GM12878 (cell line): ENCODE measurements around the gene ATP5PO. TPM values are rescaled to one million over a fixed set of nuclear protein-coding genes. Genes with fewer than 3 reads are reported as not detected.

Experiments
- ATAC-seq: fragments of 200-7000 bp; cut with Tn5 transposase; 3 replicates; pipeline ENCODE4 v1.9.1; 2020; ENCODE audit warnings: mild to moderate bottlenecking, moderate library complexity
- BruUV-seq: library from RNA; stranded (reverse); fragments of 400-500 nt; replicated peaks from 2 replicates; lab custom pipeline; 2021; lab: Mats Ljungman, UMichigan
- CTCF ChIA-PET: fragments of 300-600 bp; sonication (Branson Sonifier 250); formaldehyde crosslinking; extraction: SDS; loops from one replicate; lab custom pipeline; 2021; ENCODE audit warnings: inconsistent platforms; lab: Yijun Ruan, JAX
- POLR2A ChIA-PET: fragments of 350-600 bp; formaldehyde crosslinking; extraction: SDS; loops from one replicate; lab custom pipeline; 2021; ENCODE audit warnings: inconsistent platforms; lab: Charles Lee
- RAD21 ChIA-PET: fragments of 300-600 bp; sonication (Branson Sonifier 250); formaldehyde crosslinking; loops from one replicate; lab custom pipeline; 2023; ENCODE audit warnings: antibody characterized with exemption; ENCODE audit not compliant: unreplicated experiment; lab: Charles Lee
- SMC1A ChIA-PET: fragments of 300-600 bp; sonication (Branson Sonifier 250); formaldehyde crosslinking; loops from one replicate; lab custom pipeline; 2023; ENCODE audit not compliant: unreplicated experiment, uncharacterized antibody; lab: Charles Lee
- DNase-seq: peaks from one replicate; pipeline ENCODE4 v3.0.0-alpha.2; 2011; ENCODE audit warnings: low read depth, low spot score
- FAIRE-seq: peaks from 3 replicates; lab custom pipeline; 2011; peaks lifted over from hg19 to GRCh38; lab: Jason Lieb, UNC
- H2AFZ ChIP-seq: 2 replicates; pipeline ENCODE4 v1.6.0; 2011; ENCODE audit warnings: low read depth, low read length, control low read depth; ENCODE audit not compliant: control insufficient read depth
- H3K27ac ChIP-seq: 2 replicates; pipeline ENCODE4 v1.5.1; 2011; ENCODE audit warnings: control low read depth; ENCODE audit not compliant: control insufficient read depth, insufficient read depth
- H3K27me3 ChIP-seq, 2 experiments: replicated peaks in 1 of 2; 2 replicates each; pipeline versions ENCODE4 v1.6.0 to v1.6.1; 2011; ENCODE audit warnings: low read length in 1 of 2; ENCODE audit not compliant: control insufficient read depth in 2 of 2, insufficient read depth in 2 of 2
- H3K36me3 ChIP-seq, 2 experiments: 2 replicates each; pipeline ENCODE4 v1.5.1; 2011; ENCODE audit warnings: low read length in 1 of 2; ENCODE audit not compliant: control insufficient read depth in 2 of 2, insufficient read depth in 2 of 2
- H3K4me1 ChIP-seq: 2 replicates; pipeline ENCODE4 v1.6.1; 2011; ENCODE audit warnings: mild to moderate bottlenecking, low read length, moderate library complexity, mixed read lengths; ENCODE audit not compliant: control insufficient read depth, insufficient read depth
- H3K4me2 ChIP-seq: 2 replicates; pipeline ENCODE4 v1.6.0; 2011; ENCODE audit warnings: control low read depth; ENCODE audit not compliant: control insufficient read depth, insufficient read depth
- H3K4me3 ChIP-seq: fragments of 200-600 bp; sonication (generic); 2 replicates; pipeline ENCODE4 v1.5.1; 2016
- H3K79me2 ChIP-seq: 2 replicates; pipeline ENCODE4 v1.6.0; 2011; ENCODE audit warnings: low read length; ENCODE audit not compliant: control insufficient read depth, insufficient read depth
- H3K9ac ChIP-seq: 2 replicates; pipeline ENCODE4 v1.8.0; 2011; ENCODE audit warnings: low read length, control low read depth, mixed read lengths; ENCODE audit not compliant: control insufficient read depth, insufficient read depth
- H3K9me3 ChIP-seq: replicated peaks from 3 replicates; pipeline ENCODE4 v1.5.1; 2011; ENCODE audit warnings: mild to moderate bottlenecking, low read length; ENCODE audit not compliant: control insufficient read depth, insufficient read depth
- H4K20me1 ChIP-seq: 2 replicates; pipeline ENCODE4 v1.6.0; 2011; ENCODE audit not compliant: control insufficient read depth, insufficient read depth
- ESRRA ChIP-seq: IDR thresholded peaks from 2 replicates; pipeline ENCODE4 v1.6.1; 2012; ENCODE audit warnings: mild to moderate bottlenecking, low read length, improper control_type of control experiment
- FOS ChIP-seq: IDR thresholded peaks from 3 replicates; pipeline ENCODE4 v1.6.1; 2011; ENCODE audit warnings: borderline replicate concordance; ENCODE audit not compliant: insufficient read length; ENCODE audit errors: extremely low read depth
- HDAC6 ChIP-seq: fragments of 200-600 bp; sonication (generic); IDR thresholded peaks from one replicate; pipeline ENCODE4 v1.8.0; 2017; ENCODE audit warnings: antibody characterized with exemption; ENCODE audit not compliant: unreplicated experiment
- MEF2B ChIP-seq: fragments of 450-650 bp; IDR thresholded peaks from 2 replicates; pipeline ENCODE4 v1.6.1; 2018; ENCODE audit warnings: mild to moderate bottlenecking, moderate library complexity; ENCODE audit not compliant: partially characterized antibody, poor library complexity, severe bottlenecking
- MYC ChIP-seq: IDR thresholded peaks from 2 replicates; pipeline ENCODE4 v1.6.1; 2011; ENCODE audit warnings: mild to moderate bottlenecking, low read length, moderate library complexity, inconsistent platforms; ENCODE audit not compliant: insufficient read depth, insufficient replicate concordance, insufficient read length, severe bottlenecking
- NR2C2 ChIP-seq: IDR thresholded peaks from 2 replicates; pipeline ENCODE4 v1.6.1; 2011; ENCODE audit warnings: borderline replicate concordance, low read depth; ENCODE audit not compliant: control insufficient read depth, insufficient read length
- RBBP5 ChIP-seq: fragments of 200-600 bp; sonication (generic); conservative IDR thresholded peaks from 2 replicates; pipeline ENCODE4 v1.6.1; 2016
- SMC3 ChIP-seq: IDR thresholded peaks from 2 replicates; pipeline ENCODE4 v1.6.1; 2011; ENCODE audit warnings: low read length, improper control_type of control experiment, borderline replicate concordance
- SP1 ChIP-seq: IDR thresholded peaks from one replicate; pipeline ENCODE4 v1.6.1; 2011; ENCODE audit warnings: low read depth, low read length
- SRF ChIP-seq, 2 experiments: IDR thresholded peaks; 2 replicates each; pipeline ENCODE4 v1.6.1; 2011; ENCODE audit warnings: low read depth in 2 of 2, low read length in 2 of 2, mild to moderate bottlenecking in 1 of 2, moderate library complexity in 1 of 2
- TAF1 ChIP-seq: IDR thresholded peaks from 2 replicates; pipeline ENCODE4 v1.6.1; 2011; ENCODE audit warnings: mild to moderate bottlenecking, low read depth, low read length, borderline replicate concordance
- TCF12 ChIP-seq: IDR thresholded peaks from 2 replicates; pipeline ENCODE4 v1.6.1; 2011; ENCODE audit warnings: low read depth, mild to moderate bottlenecking, low read length
- WRNIP1 ChIP-seq: IDR thresholded peaks from 2 replicates; pipeline ENCODE4 v1.6.1; 2011; ENCODE audit warnings: low read depth, low read length, improper control_type of control experiment, borderline replicate concordance
- WGBS: methylation state at CpG from one replicate; pipeline ENCODE4 v1.1.6; 2016; ENCODE audit warnings: low lambda C conversion rate; ENCODE audit not compliant: insufficient replicate concordance, insufficient coverage; ENCODE audit errors: missing lambda C conversion rate; 5-methylcytosine and 5-hydroxymethylcytosine counted together
- in situ Hi-C: fragments of 300-500 bp; cut with MboI; formaldehyde crosslinking; loops from 9 replicates; pipeline ENCODE4 v1.14.3; 2018; ENCODE audit warnings: mixed read lengths
- intact Hi-C: fragments of 100-400 bp; cut with micrococcal nuclease; formaldehyde crosslinking; loops from one replicate; pipeline ENCODE4 v1.14.2; 2022; ENCODE audit not compliant: unreplicated experiment
- polyA plus RNA-seq, 11 experiments: library from polyadenylated mRNA; depleted of rRNA in 4 of 11; unstranded in 6 of 11; stranded (reverse) in 5 of 11; fragments of >200 nt; fragmentation: Nextera tagmentation in 4 of 11; fragmentation: Illumina TruSeq in 1 of 11; extraction: Ambion mirVana in 4 of 11; extraction: Trizol in 1 of 11; gene quantifications; 1 replicate in 1 of 11; 2 replicates in 10 of 11; pipeline versions ENCODE4 v1.2.1 to v1.2.3, GENCODE V29; 2011 to 2016; ENCODE audit warnings: inconsistent platforms in 2 of 11, missing spikeins in 2 of 11, low read depth in 1 of 11
- total RNA-seq, 4 experiments: library from RNA; depleted of rRNA in 3 of 4; stranded (reverse); fragments of >200 nt in 3 of 4; fragmentation: Illumina TruSeq in 1 of 4; extraction: Trizol in 1 of 4; gene quantifications; 2 replicates each; pipeline versions ENCODE4 v1.2.1 to v1.2.3, GENCODE V29; 2013 to 2021
- TF ChIP-seq, protein P1 (sequence below): fragments of 150-350 bp; IDR thresholded peaks from 2 replicates; pipeline ENCODE4 v1.6.1; 2016; ENCODE audit warnings: low read depth, low read length

The ATP5PO gene
- total and polyA plus RNA-seq, 10 of the 15 experiments (the other 5 are each of a cell fraction or from before 2014, with no cell fraction given), result 251 to 1,656 (median 470) TPM

DNA sequence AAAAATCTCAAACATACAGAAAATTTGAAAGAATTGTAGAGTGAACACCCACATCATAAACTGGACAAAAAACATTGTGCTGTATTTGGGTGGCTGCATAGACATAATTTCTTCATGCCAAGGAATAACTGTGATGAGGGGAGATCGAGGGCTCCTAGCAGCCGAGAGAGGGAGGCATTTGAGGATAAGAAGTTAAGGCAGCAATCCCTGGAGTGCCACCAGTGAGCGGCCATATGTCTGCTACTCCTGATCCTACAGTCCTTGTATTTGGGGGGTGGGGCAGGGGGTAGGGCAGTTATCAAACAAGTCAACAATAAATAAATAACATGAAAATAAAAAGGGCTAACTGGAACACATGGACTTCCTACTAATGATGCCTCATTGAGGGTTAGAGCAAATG, 54.5 kb downstream of the ATP5PO start:
- no peak for FAIRE-seq
- intact Hi-C loops (no loop called here), in situ Hi-C loops (no loop called here)
- WGBS, result 54% methylated on average over 3 of the region's 3 CpGs
- no peaks in the 10 kb centered on the region for H3K79me2 ChIP-seq
- H3K36me3 ChIP-seq, result no peaks in the 10 kb centered on the region
- no peak overlapping the region for H3K27ac ChIP-seq
- ChIA-PET CTCF (interaction anchor here (1.0 kb wide), 1 partner anchor 9 kb away, joined by 3 read pairs; no protein-coding TSS in a partner anchor), POLR2A (no interaction called here), RAD21 (no interaction called here), SMC1A (no interaction called here)
- H3K9ac ChIP-seq, result no peak overlapping the region
- H4K20me1 ChIP-seq, result no peaks in the 10 kb centered on the region
- no peak for ATAC-seq
- no peak overlapping the region for H2AFZ ChIP-seq
- no peaks in the 10 kb centered on the region for H3K9me3 ChIP-seq
- no peaks in the 10 kb centered on the region for H3K4me1 ChIP-seq
- no peak for DNase-seq
- H3K27me3 ChIP-seq, result no peaks in the 10 kb centered on the region
- no peak overlapping the region for H3K4me2 ChIP-seq
- TF ChIP-seq RBBP5 (no peak), TCF12 (no peak), WRNIP1 (no peak), MEF2B (no peak), ESRRA (no peak), HDAC6 (no peak), TAF1 (no peak), NR2C2 (no peak), SMC3 (no peak), FOS (no peak), SP1 (no peak), MYC (no peak), SRF (IDR thresholded peaks at IDR 0.05; ENCODE audit: low read depth in 2 of 2, low read length in 2 of 2) (no peak)
- TF ChIP-seq, protein P1, sequence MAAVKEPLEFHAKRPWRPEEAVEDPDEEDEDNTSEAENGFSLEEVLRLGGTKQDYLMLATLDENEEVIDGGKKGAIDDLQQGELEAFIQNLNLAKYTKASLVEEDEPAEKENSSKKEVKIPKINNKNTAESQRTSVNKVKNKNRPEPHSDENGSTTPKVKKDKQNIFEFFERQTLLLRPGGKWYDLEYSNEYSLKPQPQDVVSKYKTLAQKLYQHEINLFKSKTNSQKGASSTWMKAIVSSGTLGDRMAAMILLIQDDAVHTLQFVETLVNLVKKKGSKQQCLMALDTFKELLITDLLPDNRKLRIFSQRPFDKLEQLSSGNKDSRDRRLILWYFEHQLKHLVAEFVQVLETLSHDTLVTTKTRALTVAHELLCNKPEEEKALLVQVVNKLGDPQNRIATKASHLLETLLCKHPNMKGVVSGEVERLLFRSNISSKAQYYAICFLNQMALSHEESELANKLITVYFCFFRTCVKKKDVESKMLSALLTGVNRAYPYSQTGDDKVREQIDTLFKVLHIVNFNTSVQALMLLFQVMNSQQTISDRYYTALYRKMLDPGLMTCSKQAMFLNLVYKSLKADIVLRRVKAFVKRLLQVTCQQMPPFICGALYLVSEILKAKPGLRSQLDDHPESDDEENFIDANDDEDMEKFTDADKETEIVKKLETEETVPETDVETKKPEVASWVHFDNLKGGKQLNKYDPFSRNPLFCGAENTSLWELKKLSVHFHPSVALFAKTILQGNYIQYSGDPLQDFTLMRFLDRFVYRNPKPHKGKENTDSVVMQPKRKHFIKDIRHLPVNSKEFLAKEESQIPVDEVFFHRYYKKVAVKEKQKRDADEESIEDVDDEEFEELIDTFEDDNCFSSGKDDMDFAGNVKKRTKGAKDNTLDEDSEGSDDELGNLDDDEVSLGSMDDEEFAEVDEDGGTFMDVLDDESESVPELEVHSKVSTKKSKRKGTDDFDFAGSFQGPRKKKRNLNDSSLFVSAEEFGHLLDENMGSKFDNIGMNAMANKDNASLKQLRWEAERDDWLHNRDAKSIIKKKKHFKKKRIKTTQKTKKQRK, result no peak
- TF ChIP-seq, all 136 proteins: peak for 0
- no TSS peak for BruUV-seq
- no peak overlapping the region for H3K4me3 ChIP-seq
